MG63 (cell line): Measurements from ENCODE around the gene CNOT1. TPM values are rescaled to one million over a fixed set of nuclear protein-coding genes. Genes with fewer than 3 reads are reported as not detected.
A peak's percentile ranks its signal among the peaks of the same experiment; 100 is the strongest.
"Not testable (repeated sequence)": the region's sequence is repeated elsewhere in the genome, so short reads cannot be mapped to it uniquely, and the experiment has no call there.

Source experiments
- DNase-seq: peaks from one replicate; pipeline ENCODE4 v3.0.0-alpha.2; 2020
- H3K27me3 ChIP-seq: fragments of 250-450 bp; sonication (Bioruptor Pico); 2 replicates; pipeline ENCODE4 v1.5.1; 2020; ENCODE audit warnings: mild to moderate bottlenecking, moderate library complexity
- H3K36me3 ChIP-seq: fragments of 250-450 bp; sonication (Bioruptor Pico); 2 replicates; pipeline ENCODE4 v1.5.1; 2020; ENCODE audit warnings: mild to moderate bottlenecking, moderate library complexity
- H3K4me3 ChIP-seq: fragments of 250-450 bp; sonication (Bioruptor Pico); 2 replicates; pipeline ENCODE4 v1.5.1; 2020; ENCODE audit warnings: mild to moderate bottlenecking, moderate library complexity
- H3K9me3 ChIP-seq: fragments of 250-450 bp; sonication (Bioruptor Pico); 2 replicates; pipeline ENCODE4 v1.5.1; 2020; ENCODE audit warnings: mild to moderate bottlenecking, moderate library complexity
- total RNA-seq: library from RNA; depleted of rRNA; stranded (reverse); fragments of >200 nt; shearing (Covaris generic); gene quantifications from 2 replicates; pipeline ENCODE4 v1.2.3, GENCODE V29; 2014; ENCODE audit warnings: low replicate concordance

Gene CNOT1
- total RNA-seq, 1 experiment from 2014 or later: 232 TPM

DNA sequence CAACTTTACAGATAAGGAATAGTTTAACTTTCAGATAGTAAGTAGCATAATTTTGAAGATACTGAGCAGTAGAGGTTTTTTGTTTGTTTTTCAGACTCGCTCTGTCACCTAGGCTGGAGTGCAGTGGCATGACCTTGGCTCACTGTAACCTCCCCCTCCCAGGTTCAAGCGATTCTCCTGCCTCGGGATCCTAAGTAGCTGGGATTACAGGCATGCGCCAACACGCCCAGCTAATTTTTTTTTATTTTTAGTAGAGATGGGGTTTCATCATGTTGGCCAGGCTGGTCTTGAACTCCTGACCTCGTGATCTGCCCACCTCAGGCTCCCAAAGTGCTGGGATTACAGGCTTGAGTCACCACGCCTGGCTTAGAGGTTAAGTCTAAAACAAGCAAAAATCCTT lies 16.7 kb downstream of the CNOT1 start:
- peaks cover 67% of the 10 kb centered on the region for H3K36me3 ChIP-seq
- DNase-seq: peak; percentile 34
- not testable (repeated sequence) for H3K4me3 ChIP-seq, H3K27me3 ChIP-seq, H3K9me3 ChIP-seq

DNA sequence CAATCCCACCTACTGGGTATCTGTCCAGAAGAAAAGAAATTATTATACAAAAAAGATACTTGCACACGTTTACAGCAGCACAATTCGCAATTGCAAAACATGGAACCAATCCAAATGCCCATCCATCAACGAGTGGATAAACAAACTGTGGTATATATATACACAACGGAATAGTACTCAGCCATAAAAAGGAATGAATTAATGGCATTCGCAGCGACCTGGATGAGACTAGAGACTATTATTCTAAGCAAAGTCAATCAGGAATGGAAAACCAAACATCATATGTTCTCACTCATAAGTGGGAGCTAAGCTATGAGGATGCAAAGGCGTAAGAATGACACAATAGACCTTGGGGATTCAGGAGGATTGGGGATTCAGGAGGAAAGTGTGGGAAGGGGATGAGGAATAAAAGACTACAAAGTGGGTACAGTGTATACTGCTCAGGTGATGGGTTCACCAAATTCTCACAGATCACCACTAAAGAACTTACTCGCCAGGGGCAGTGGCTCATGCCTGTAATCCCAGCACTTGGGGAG lies 21.0 kb downstream of the CNOT1 start:
- Histone ChIP-seq H3K9me3 (no peaks in the 10 kb centered on the region), H3K4me3 (no peak overlapping the region), H3K36me3 (peaks cover 81% of the 10 kb centered on the region), H3K27me3 (no peaks in the 10 kb centered on the region)
- DNase-seq: no peak

DNA sequence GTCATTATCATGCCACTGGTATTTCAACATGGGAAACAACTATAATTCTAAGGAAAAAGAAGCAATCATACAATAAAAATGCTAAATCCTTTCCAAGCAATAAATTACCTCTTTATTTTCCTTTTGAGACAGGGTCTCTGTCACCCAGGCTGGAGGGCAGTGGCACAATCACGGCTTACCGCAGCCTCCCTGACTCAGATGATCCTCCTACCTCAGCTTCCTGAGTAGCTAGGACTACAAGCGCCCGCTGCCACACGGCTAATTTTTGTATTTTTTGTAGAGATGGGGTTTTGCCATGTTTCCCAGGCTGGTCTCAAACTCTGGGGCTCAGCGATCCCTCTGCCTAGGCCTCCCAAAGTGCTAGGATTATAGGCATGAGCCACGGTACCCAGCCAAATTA lies 24.1 kb downstream of the CNOT1 start:
- no peaks in the 10 kb centered on the region for H3K9me3 ChIP-seq
- no peak for DNase-seq
- no peak overlapping the region for H3K4me3 ChIP-seq
- H3K27me3 ChIP-seq: no peaks in the 10 kb centered on the region
- peaks cover 61% of the 10 kb centered on the region for H3K36me3 ChIP-seq

DNA sequence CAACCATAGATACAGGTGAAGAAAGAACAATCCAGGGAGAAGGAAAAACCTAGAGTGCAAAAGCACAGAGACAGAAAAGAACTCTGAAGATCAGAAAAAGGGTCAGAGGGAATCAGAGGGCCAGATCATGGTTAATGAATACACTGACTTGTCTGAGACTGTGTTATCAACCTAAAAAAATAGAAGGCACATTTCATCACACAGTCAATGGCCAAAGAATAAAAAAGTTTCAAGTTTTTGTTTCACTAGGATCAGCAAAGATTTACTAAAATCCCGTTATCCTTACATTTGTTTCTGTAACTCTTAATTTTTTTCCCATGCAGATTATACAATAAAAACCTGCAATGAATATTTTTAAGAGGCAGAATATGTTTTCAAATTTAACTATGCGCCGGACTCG lies 38.5 kb downstream of the CNOT1 start:
- H3K36me3 ChIP-seq: peaks cover 93% of the 10 kb centered on the region
- H3K9me3 ChIP-seq: no peaks in the 10 kb centered on the region
- DNase-seq: no peak
- H3K4me3 ChIP-seq: no peak overlapping the region
- no peaks in the 10 kb centered on the region for H3K27me3 ChIP-seq

DNA sequence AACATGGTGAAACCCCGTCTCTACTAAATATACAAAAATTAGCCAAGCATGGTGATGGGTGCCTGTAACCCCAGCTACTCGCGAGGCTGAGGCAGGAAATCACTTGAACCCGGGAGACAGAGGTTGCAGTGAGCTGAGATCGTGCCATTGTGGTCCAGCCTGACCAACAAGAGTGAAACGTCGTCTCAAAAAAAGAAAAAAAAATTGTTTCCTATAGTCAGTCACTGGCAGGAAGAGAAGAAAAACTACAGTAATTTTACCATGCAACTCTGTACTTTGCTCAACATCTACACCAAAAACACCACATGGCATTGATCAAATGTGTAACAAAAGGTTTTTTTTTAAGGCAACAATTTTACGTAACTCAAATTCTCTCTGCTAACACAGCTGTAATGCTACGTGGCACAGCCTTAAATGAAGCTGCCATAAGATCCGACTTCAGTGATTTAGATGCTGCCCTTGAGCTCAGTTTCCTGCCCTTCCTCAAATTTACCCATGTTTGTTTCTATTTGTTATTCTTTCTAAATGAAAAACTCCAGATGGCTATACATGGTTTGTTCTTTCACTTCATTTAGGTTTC lies 40.2 kb downstream of the CNOT1 start:
- no peaks in the 10 kb centered on the region for H3K27me3 ChIP-seq
- H3K36me3 ChIP-seq: peaks cover 97% of the 10 kb centered on the region
- H3K9me3 ChIP-seq: no peaks in the 10 kb centered on the region
- no peak for DNase-seq
- H3K4me3 ChIP-seq: no peak overlapping the region

DNA sequence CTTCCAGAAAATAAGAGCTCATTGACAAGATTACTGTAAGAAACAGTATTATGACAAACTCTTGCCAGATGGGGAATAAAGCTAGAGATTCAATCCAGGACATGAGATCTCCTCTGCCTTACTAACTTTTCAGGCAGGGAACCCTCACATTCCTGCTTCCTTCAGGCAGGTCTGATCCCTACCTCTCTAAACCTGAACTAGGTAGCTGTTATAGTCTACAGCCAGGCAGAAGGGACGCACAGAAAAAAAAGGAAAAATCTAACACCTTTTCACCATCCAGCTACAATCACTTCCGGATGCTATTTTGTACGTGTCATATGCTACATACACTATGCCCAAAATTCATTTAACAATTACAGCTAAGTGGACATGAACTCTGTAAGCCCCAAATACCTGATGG lies 41.2 kb downstream of the CNOT1 start:
- Histone ChIP-seq H3K36me3 (peaks cover 97% of the 10 kb centered on the region), H3K9me3 (no peaks in the 10 kb centered on the region), H3K27me3 (no peaks in the 10 kb centered on the region), H3K4me3 (no peak overlapping the region)
- no peak for DNase-seq

DNA sequence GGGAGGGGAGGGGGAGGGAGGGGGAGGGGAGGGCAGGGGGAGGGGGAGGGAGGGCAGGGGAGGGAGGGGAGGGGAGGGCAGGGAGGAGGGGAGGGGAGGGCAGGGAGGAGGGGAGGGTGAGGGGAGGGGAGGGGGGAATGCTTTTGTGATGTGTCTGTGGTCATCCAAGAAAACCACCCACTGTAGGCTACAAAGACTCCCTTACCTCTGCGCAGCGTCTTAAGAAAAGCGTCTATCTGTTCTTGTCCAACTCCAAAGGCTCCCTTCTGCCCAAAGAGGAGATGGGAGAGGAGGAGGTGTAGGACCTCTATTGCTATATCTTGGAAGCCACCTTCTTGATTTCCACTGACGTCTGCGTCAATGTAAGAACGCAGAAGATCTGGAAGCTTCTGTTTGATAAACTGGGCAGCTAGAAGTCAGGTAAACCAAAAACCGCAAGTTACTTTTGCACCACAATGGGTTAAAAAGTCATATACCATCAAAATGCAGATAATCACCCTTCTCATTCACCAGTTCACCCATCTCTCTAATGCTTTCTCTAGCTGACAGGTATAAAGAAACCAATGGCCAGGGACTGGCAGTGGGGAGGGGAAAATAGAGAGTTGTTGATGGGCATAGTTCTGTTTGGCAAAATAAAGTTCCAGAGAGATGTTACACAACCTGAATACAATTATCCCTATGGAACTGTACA lies 43.1 kb downstream of the CNOT1 start:
- no peak overlapping the region for H3K4me3 ChIP-seq
- H3K27me3 ChIP-seq: no peaks in the 10 kb centered on the region
- H3K36me3 ChIP-seq: peaks cover 97% of the 10 kb centered on the region
- H3K9me3 ChIP-seq: no peaks in the 10 kb centered on the region
- no peak for DNase-seq

DNA sequence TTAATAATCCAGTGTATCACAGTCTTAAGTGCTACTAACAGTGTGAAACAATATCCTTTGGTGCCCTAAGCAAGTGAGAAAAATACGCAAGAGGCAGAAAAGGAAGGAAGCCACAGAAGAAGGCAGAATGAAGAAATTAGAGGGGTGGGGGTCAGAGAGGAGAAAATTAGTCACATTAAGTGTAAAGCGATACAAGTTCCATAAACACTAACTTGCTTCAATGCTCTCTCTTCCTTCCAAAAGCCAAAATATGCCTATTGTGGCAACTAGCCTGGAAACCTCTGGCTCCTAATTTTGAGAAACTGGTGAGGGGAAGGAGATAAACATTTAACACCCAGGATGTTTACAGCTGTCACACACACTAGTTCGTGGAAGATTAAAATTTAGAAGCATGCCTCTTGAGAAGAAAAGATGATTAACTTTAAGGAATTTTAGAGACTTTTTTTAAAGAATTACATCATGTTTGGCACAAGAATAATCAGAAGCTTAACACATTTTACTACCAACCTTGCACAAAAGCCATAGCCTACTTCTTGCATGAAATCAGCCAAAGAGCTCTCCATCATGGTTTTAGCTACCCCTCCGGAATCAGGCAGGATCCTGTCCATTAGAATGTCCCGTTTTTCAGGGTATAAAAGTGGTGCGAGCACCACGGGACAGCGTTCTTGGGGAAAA lies 44.7 kb downstream of the CNOT1 start:
- Histone ChIP-seq H3K9me3 (no peaks in the 10 kb centered on the region), H3K36me3 (peaks cover 97% of the 10 kb centered on the region), H3K27me3 (no peaks in the 10 kb centered on the region), H3K4me3 (no peak overlapping the region)
- no peak for DNase-seq

DNA sequence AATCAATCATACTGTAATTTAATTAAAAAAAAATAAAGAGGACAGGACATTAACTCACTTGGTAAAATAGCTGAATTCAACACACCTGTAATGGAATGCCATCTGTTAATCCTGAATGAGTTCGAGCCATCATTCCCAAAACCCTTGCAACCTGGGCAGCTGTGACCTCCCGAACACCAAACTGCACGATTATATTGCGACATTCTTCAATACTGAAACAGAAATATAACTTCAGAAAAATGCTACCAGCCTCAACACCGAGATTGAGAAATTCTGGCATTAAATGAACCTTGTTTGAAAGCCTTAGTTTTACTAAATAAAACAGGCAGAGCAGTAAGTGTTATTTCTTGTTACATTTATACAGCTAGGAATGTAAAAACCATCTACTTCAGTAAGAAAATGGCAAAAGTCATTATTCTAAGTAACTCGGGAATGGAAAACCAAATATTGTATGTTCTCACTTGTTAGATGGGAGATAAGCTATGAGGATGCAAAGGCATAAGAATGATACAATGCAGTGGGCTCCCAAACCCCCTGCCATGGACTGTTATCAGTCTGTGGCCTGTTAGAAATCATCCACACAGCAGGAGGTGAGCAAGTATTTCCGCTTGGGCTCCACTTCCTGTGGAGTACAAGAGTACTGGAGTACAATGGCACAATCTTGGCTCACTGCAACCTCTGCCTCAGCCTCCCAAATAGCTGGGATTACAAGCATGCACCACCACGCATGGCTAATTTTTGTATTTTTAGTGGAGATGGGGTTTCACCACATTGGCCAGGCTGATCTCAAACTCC lies 46.5 kb downstream of the CNOT1 start:
- Histone ChIP-seq H3K36me3 (peaks cover 95% of the 10 kb centered on the region), H3K27me3 (no peaks in the 10 kb centered on the region), H3K9me3 (no peaks in the 10 kb centered on the region), H3K4me3 (no peak overlapping the region)
- peak; percentile 28 for DNase-seq

DNA sequence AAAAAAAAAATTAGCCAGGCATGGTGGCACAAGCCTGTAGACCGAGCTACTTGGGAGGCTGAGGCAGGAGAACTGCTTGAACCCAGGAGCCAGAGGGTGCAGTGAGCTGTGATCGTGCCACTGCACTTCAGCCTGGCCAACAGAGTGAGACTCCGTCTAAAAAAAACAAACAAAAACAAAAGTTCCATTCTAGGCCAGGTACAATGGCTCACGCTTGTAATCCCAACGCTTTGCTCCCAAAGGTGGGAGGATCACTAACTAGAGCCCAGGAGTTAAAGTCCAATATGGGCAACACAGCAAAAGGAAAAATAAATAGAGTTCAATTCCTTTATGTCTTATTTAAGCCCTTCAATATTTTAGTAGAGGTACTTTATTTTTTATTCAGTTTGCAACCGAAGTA lies 47.5 kb downstream of the CNOT1 start:
- H3K36me3 ChIP-seq: peaks cover 95% of the 10 kb centered on the region
- DNase-seq: no peak
- no peaks in the 10 kb centered on the region for H3K9me3 ChIP-seq
- no peaks in the 10 kb centered on the region for H3K27me3 ChIP-seq
- no peak overlapping the region for H3K4me3 ChIP-seq

DNA sequence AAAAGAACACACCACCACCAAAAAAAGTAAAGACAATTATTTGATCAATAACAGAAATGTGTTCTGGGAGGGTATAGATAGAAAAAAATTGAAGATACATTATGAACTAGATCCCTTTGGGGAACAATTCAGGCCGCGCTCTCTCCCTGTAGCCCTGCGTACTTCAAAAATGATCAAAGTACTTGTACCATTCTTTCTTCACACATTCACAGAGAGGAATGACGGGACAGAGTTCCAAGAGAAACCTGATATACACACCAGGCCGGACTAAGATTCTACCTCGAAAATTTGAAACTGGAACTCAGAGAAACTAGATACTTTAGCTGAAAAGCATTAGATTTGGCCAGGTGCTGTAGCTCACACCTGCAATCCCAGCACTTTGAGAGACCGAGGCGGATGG lies 50.0 kb downstream of the CNOT1 start:
- H3K36me3 ChIP-seq: peaks cover 98% of the 10 kb centered on the region
- no peak for DNase-seq
- H3K9me3 ChIP-seq: no peaks in the 10 kb centered on the region
- no peak overlapping the region for H3K4me3 ChIP-seq
- H3K27me3 ChIP-seq: no peaks in the 10 kb centered on the region

DNA sequence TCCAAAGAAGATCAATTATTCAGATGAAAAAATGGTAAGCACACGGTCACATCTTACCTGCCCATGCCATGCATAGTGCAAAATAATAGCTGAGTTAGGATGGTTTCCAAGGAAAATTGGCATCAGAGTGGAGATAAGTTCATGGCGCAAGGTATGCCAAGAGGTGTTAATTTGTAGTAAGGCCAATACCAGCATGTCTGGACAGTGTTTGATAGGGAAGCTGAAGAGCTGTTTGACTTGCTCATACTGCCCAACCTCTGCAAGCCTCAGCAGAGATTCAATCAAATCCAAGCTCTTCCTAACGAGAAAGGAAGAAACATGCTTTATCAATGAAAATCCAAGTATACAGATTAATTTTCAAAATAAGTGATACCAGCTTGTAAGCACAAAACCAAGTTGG lies 51.0 kb downstream of the CNOT1 start:
- no peaks in the 10 kb centered on the region for H3K9me3 ChIP-seq
- H3K4me3 ChIP-seq: no peak overlapping the region
- peaks cover 98% of the 10 kb centered on the region for H3K36me3 ChIP-seq
- DNase-seq: no peak
- no peaks in the 10 kb centered on the region for H3K27me3 ChIP-seq

DNA sequence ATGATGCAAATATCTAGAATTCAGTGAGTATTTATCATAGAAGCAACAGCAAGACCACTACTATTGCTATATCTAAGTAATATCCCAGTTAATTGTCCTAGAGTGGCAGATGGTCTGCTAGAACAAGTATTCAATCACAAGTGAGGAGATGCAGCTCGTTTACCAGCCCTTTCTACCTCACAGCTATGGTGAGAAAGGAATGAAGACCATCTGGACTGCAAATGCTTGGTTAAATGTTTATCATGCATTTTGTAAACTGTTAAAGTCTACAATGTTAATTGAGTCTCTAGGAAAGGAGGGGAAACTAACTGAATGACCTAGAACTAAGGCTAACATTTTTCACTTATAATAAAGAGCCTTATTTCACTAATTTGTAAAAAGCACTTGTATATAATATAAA lies 52.5 kb downstream of the CNOT1 start:
- no peaks in the 10 kb centered on the region for H3K9me3 ChIP-seq
- DNase-seq: no peak
- H3K27me3 ChIP-seq: no peaks in the 10 kb centered on the region
- H3K36me3 ChIP-seq: peaks cover 98% of the 10 kb centered on the region
- no peak overlapping the region for H3K4me3 ChIP-seq

DNA sequence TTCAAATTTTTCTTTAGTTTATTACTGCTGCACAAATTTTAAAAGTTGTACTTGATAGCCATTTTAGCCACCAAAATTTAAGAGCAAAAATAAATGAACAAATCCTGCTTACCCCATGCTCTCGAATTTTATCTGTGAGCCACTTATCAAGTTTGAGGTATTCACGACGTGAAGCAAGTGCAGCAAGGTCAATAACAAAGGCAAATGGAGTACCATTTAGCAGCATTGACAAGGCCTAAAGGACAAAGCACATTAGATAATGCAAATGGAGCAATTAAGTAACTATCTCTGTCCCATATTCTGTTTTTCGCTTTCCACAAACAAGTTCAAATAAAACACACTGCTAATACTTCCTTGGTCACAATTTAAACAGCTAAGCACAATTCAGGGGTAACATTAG lies 54.7 kb downstream of the CNOT1 start:
- H3K27me3 ChIP-seq: no peaks in the 10 kb centered on the region
- H3K9me3 ChIP-seq: no peaks in the 10 kb centered on the region
- DNase-seq: no peak
- peaks cover 98% of the 10 kb centered on the region for H3K36me3 ChIP-seq
- no peak overlapping the region for H3K4me3 ChIP-seq

DNA sequence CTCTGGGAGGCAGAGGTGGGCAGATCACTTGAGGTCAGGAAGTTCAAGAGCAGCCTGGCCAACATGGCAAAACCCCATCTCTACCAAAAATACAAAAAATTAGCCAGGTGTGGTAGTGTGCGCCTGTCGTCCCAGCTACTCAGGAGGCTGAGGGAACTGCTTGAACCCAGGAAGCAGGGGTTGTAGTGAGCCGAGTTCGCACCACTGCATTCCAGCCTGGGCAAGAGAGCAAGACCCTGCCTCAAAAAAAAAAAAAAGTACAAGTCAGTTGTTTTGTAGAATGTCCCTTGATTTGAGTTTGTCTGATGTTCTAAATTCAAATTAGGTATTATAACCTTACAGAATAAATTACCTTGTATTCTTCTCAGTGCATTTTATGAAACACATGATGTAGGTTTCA lies 63.9 kb downstream of the CNOT1 start:
- H3K36me3 ChIP-seq: peaks cover 89% of the 10 kb centered on the region
- H3K4me3 ChIP-seq, DNase-seq, H3K9me3 ChIP-seq, H3K27me3 ChIP-seq: not testable (repeated sequence)

DNA sequence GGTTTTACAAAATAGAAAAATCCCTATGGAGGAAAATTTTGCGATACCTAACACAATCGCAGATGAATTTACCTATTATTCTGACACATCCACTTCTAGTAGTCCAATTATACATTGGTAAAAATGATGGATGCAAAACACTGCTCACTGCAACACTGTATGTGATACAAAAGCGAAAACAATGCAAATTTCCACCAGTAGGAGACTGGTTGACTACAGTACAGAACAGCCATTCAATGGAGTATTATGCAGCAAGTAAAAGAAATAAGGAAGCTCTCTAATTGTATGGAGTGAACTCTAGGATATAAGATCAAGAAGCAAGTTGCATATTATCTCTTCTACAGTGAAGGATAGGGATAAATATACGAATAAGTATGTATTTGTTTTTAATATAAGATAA lies 65.9 kb downstream of the CNOT1 start:
- Histone ChIP-seq H3K9me3 (no peaks in the 10 kb centered on the region), H3K27me3 (no peaks in the 10 kb centered on the region), H3K4me3 (no peak overlapping the region), H3K36me3 (peaks cover 90% of the 10 kb centered on the region)
- no peak for DNase-seq

DNA sequence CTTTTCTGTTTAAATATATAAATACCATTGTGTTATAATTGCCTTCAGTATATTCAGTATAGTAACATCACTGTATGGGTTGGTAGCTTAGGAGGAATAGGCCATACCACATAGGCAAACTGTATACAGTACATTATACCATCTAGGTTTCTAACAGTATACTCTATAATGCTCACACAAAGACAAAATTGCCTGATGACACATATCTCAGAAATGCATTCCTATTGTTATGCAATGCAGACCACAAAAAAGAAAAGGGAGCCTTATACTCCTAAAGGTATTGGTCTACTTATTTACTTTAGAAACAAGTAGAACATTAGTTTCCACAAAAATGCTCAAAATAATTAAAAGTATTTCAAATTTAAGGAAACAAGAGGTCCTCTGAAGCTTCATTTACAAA lies 66.4 kb downstream of the CNOT1 start:
- Histone ChIP-seq H3K4me3 (no peak overlapping the region), H3K9me3 (no peaks in the 10 kb centered on the region), H3K36me3 (peaks cover 91% of the 10 kb centered on the region), H3K27me3 (no peaks in the 10 kb centered on the region)
- DNase-seq: no peak
